Adrenal gland (tissue), 5 donors: ENCODE measurements around the gene SORL1-AS1.

Experiments used
- CTCF ChIP-seq, 6 experiments: fragments of 450-650 bp in 4 of 6; fragments of 200-600 bp in 2 of 6; sonication (generic) in 1 of 6; IDR thresholded peaks; 1 replicate in 5 of 6; 2 replicates in 1 of 6; pipeline versions ENCODE4 v1.5.1 to v1.8.0; 2016 to 2021; ENCODE audit warnings: antibody characterized with exemption in 6 of 6, mild to moderate bottlenecking in 2 of 6, moderate library complexity in 1 of 6
- POLR2A ChIP-seq, 2 donors: fragments of 450-650 bp; IDR thresholded peaks; one replicate each; pipeline ENCODE4 v1.6.1; 2017; ENCODE audit warnings: antibody characterized with exemption in 2 of 2, mild to moderate bottlenecking in 2 of 2, moderate library complexity in 1 of 2
- donor health status: DM: no; HTN: no; CAD: no.

- TF ChIP-seq CTCF (IDR thresholded peaks at IDR 0.05) (no peak), POLR2A (IDR thresholded peaks at IDR 0.05) (no peak)
Observed at GRCh38 chr11:121451178-121451985, 1.4 kb downstream of the SORL1-AS1 start.
